ENCODE data around the gene CD36. TPM values are rescaled to one million over a fixed set of nuclear protein-coding genes. Genes with fewer than 3 reads are reported as not detected.

Gene CD36
- total RNA-seq, 1 experiment from 2014 or later = 1.4 TPM

GRCh38 chr7:80635533-80635932 lies 2.9 kb upstream of the CD36 start:
- Mint-ChIP-seq H3K4me3 (no peak overlapping the region), H3K9me3 (no peaks in the 10 kb centered on the region), H3K27me3 (ENCODE audit: low read depth) (no peaks in the 10 kb centered on the region), H3K27ac (no peak overlapping the region), H3K4me1 (0 out of 2 replicates have a peak, but pooled peaks cover 5% of the 10 kb centered on the region), H3K36me3 (no peaks in the 10 kb centered on the region)
- CTCF ChIA-PET = no interaction called here
- POLR2A ChIA-PET = no interaction called here
- TF ChIP-seq, protein P1, sequence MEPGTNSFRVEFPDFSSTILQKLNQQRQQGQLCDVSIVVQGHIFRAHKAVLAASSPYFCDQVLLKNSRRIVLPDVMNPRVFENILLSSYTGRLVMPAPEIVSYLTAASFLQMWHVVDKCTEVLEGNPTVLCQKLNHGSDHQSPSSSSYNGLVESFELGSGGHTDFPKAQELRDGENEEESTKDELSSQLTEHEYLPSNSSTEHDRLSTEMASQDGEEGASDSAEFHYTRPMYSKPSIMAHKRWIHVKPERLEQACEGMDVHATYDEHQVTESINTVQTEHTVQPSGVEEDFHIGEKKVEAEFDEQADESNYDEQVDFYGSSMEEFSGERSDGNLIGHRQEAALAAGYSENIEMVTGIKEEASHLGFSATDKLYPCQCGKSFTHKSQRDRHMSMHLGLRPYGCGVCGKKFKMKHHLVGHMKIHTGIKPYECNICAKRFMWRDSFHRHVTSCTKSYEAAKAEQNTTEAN (CRISPR knock-in tag; IDR thresholded peaks at IDR 0.05) = no peak
- TF ChIP-seq JUN (CRISPR knock-in tag; IDR thresholded peaks at IDR 0.05) (no peak), IRF2 (CRISPR knock-in tag; IDR thresholded peaks at IDR 0.05; ENCODE audit: borderline replicate concordance, low read depth) (no peak), TEAD4 (CRISPR knock-in tag; IDR thresholded peaks at IDR 0.05) (no peak), FOXK1 (CRISPR knock-in tag; IDR thresholded peaks at IDR 0.05) (no peak), ZBTB21 (CRISPR knock-in tag; IDR thresholded peaks at IDR 0.05; ENCODE audit: borderline replicate concordance) (no peak), SMAD4 (CRISPR knock-in tag; IDR thresholded peaks at IDR 0.05) (no peak), ARID4B (CRISPR knock-in tag; IDR thresholded peaks at IDR 0.05; ENCODE audit: borderline replicate concordance) (no peak), ZNF532 (CRISPR knock-in tag; IDR thresholded peaks at IDR 0.05; ENCODE audit: borderline replicate concordance) (no peak), OVOL2 (CRISPR knock-in tag; IDR thresholded peaks at IDR 0.05; ENCODE audit: borderline replicate concordance) (no peak), SMAD3 (CRISPR knock-in tag; IDR thresholded peaks at IDR 0.05; ENCODE audit: borderline replicate concordance) (no peak), ELF4 (CRISPR knock-in tag; IDR thresholded peaks at IDR 0.05; ENCODE audit: low read depth) (no peak)
- TF ChIP-seq, protein P2, sequence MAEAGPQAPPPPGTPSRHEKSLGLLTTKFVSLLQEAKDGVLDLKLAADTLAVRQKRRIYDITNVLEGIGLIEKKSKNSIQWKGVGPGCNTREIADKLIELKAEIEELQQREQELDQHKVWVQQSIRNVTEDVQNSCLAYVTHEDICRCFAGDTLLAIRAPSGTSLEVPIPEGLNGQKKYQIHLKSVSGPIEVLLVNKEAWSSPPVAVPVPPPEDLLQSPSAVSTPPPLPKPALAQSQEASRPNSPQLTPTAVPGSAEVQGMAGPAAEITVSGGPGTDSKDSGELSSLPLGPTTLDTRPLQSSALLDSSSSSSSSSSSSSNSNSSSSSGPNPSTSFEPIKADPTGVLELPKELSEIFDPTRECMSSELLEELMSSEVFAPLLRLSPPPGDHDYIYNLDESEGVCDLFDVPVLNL (CRISPR knock-in tag; IDR thresholded peaks at IDR 0.05; ENCODE audit: borderline replicate concordance, low read depth) = no peak
- ATAC-seq = no peak
- no peak for DNase-seq (ENCODE audit: low spot score)

DNA sequence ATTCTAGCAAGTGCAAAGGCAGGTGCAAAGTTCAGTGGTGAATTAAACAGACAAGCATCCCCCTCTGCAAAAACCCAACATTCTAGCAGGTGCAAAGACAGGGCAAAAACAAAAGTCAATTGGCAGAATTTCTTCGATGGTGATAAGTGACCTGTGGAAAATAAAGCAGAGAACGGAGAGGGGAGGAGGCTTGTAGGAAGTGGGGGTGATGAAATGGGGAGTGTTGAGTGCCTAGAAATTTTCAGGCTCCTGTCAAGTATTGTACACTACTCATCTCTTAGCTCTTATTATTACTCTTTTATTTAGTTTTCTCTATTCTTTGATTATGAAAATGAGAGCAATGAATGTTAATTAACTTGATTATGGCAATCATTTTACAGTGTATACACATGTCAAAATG lies 2.4 kb upstream of the CD36 start:
- CTCF ChIA-PET = no interaction called here
- no peak for ATAC-seq
- no peaks in the 10 kb centered on the region for H3K9me3 Mint-ChIP-seq
- TF ChIP-seq USF2 (CRISPR knock-in tag; IDR thresholded peaks at IDR 0.05) = no peak
- TF ChIP-seq, protein P3, sequence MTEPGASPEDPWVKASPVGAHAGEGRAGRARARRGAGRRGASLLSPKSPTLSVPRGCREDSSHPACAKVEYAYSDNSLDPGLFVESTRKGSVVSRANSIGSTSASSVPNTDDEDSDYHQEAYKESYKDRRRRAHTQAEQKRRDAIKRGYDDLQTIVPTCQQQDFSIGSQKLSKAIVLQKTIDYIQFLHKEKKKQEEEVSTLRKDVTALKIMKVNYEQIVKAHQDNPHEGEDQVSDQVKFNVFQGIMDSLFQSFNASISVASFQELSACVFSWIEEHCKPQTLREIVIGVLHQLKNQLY (CRISPR knock-in tag; IDR thresholded peaks at IDR 0.05) = no peak
- TF ChIP-seq, protein P1 (CRISPR knock-in tag; IDR thresholded peaks at IDR 0.05) = no peak
- no peak for TF ChIP-seq ZNF138 (CRISPR knock-in tag; conservative IDR thresholded peaks at IDR 0.05)
- no peak for TF ChIP-seq ZNF121 (CRISPR knock-in tag; IDR thresholded peaks at IDR 0.05)
- no peak for TF ChIP-seq GABPB1 (CRISPR knock-in tag; IDR thresholded peaks at IDR 0.05)
- TF ChIP-seq, protein P4, sequence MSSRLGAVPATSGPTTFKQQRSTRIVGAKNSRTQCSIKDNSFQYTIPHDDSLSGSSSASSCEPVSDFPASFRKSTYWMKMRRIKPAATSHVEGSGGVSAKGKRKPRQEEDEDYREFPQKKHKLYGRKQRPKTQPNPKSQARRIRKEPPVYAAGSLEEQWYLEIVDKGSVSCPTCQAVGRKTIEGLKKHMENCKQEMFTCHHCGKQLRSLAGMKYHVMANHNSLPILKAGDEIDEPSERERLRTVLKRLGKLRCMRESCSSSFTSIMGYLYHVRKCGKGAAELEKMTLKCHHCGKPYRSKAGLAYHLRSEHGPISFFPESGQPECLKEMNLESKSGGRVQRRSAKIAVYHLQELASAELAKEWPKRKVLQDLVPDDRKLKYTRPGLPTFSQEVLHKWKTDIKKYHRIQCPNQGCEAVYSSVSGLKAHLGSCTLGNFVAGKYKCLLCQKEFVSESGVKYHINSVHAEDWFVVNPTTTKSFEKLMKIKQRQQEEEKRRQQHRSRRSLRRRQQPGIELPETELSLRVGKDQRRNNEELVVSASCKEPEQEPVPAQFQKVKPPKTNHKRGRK (CRISPR knock-in tag; IDR thresholded peaks at IDR 0.05; ENCODE audit: borderline replicate concordance) = no peak
- no peak for TF ChIP-seq ZNF416 (CRISPR knock-in tag; IDR thresholded peaks at IDR 0.05)

More for the DNA sequence above, 2.4 kb upstream of the CD36 start:
- DNase-seq (ENCODE audit: low spot score) = no peak
- POLR2A ChIA-PET = no interaction called here
- 0 out of 2 replicates have a peak, but pooled peaks cover 5% of the 10 kb centered on the region for H3K4me1 Mint-ChIP-seq
- H3K4me3 Mint-ChIP-seq = no peak overlapping the region
- H3K27me3 Mint-ChIP-seq (ENCODE audit: low read depth) = no peaks in the 10 kb centered on the region
- H3K27ac Mint-ChIP-seq = no peak overlapping the region
- no peaks in the 10 kb centered on the region for H3K36me3 Mint-ChIP-seq

Measured in WTC11 (cell line).